ENCODE data around the gene RIPOR1. TPM values are rescaled to one million over a fixed set of nuclear protein-coding genes. Genes with fewer than 3 reads are reported as not detected.

Gene RIPOR1
- polyA plus RNA-seq, 1 donor (not counting 4 experiments of a cell fraction or from before 2014, with no cell fraction given) = 5.3 TPM

GRCh38 chr16:67521095-67521804 lies 7.4 kb upstream of the RIPOR1 start:
- Histone ChIP-seq H3K9me1 (ENCODE audit: control insufficient read depth, extremely low read depth, insufficient read depth, low read length) (peaks cover 5% of the 10 kb centered on the region), H3K27ac (ENCODE audit: control insufficient read depth, insufficient read depth, low read length) (peak overlapping the region; percentile 96), H2AFZ (ENCODE audit: control insufficient read depth, low read length) (peak overlapping the region; percentile 99), H3K27me3 (ENCODE audit: control insufficient read depth, extremely low read depth, insufficient read depth, low read length) (no peaks in the 10 kb centered on the region), H3K9me3 (ENCODE audit: control insufficient read depth, low read depth, low read length) (no peaks in the 10 kb centered on the region), H3K4me1 (ENCODE audit: control insufficient read depth, extremely low read depth, insufficient read depth, low read length) (peaks cover 30% of the 10 kb centered on the region), H3K79me2 (ENCODE audit: control insufficient read depth, insufficient read depth, low read length) (no peaks in the 10 kb centered on the region), H3K36me3 (ENCODE audit: control insufficient read depth in 2 of 2, extremely low read depth in 1 of 2, insufficient read depth in 2 of 2, low read length in 2 of 2) (no peaks in the 10 kb centered on the region), H3K4me3 (ENCODE audit: control insufficient read depth in 2 of 3, extremely low read depth in 1 of 3, insufficient read depth in 2 of 3, low read depth in 1 of 3, low read length in 3 of 3) (peak overlapping the region; percentile 37 to 85 (median 73)), H3K4me2 (ENCODE audit: control insufficient read depth, extremely low read depth, insufficient read depth, low read depth, low read length) (peak overlapping the region; percentile 99), H3K9ac (ENCODE audit: control insufficient read depth, extremely low read depth, insufficient read depth, low read length) (peak overlapping the region; percentile 87), H4K20me1 (ENCODE audit: control insufficient read depth, extremely low read depth, insufficient read depth, low read length) (no peaks in the 10 kb centered on the region)
- DNase-seq (ENCODE audit: low read depth, low spot score) (peak; percentile 86), FAIRE-seq (peak; percentile 74)
- TF ChIP-seq, protein P1, sequence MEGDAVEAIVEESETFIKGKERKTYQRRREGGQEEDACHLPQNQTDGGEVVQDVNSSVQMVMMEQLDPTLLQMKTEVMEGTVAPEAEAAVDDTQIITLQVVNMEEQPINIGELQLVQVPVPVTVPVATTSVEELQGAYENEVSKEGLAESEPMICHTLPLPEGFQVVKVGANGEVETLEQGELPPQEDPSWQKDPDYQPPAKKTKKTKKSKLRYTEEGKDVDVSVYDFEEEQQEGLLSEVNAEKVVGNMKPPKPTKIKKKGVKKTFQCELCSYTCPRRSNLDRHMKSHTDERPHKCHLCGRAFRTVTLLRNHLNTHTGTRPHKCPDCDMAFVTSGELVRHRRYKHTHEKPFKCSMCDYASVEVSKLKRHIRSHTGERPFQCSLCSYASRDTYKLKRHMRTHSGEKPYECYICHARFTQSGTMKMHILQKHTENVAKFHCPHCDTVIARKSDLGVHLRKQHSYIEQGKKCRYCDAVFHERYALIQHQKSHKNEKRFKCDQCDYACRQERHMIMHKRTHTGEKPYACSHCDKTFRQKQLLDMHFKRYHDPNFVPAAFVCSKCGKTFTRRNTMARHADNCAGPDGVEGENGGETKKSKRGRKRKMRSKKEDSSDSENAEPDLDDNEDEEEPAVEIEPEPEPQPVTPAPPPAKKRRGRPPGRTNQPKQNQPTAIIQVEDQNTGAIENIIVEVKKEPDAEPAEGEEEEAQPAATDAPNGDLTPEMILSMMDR (optimal IDR thresholded peaks at IDR 0.05 in 1 of 3, IDR thresholded peaks at IDR 0.05 in 1 of 3, conservative IDR thresholded peaks at IDR 0.05 in 1 of 3; ENCODE audit: extremely low read depth in 1 of 3, insufficient read depth in 2 of 3, low read length in 3 of 3) = peak; percentile 97 to 99 (median 99)
- no peak for TF ChIP-seq EZH2 (IDR thresholded peaks at IDR 0.05; ENCODE audit: low read length)
- dilution Hi-C loops (cut with MboI; ENCODE audit: extremely low pct_ligation_motif_present, low sequenced_read_pairs) = no loop called here

- DNase-seq (ENCODE audit: low read depth, low spot score) (no peak), FAIRE-seq (no peak)
- Histone ChIP-seq H3K9ac (ENCODE audit: control insufficient read depth, extremely low read depth, insufficient read depth, low read length) (no peak overlapping the region), H2AFZ (ENCODE audit: control insufficient read depth, low read length) (no peak overlapping the region), H3K9me3 (ENCODE audit: control insufficient read depth, low read depth, low read length) (no peaks in the 10 kb centered on the region), H3K27me3 (ENCODE audit: control insufficient read depth, extremely low read depth, insufficient read depth, low read length) (no peaks in the 10 kb centered on the region), H3K27ac (ENCODE audit: control insufficient read depth, insufficient read depth, low read length) (no peak overlapping the region), H3K4me1 (ENCODE audit: control insufficient read depth, extremely low read depth, insufficient read depth, low read length) (peaks cover 54% of the 10 kb centered on the region), H3K4me3 (ENCODE audit: control insufficient read depth in 2 of 3, extremely low read depth in 1 of 3, insufficient read depth in 2 of 3, low read depth in 1 of 3, low read length in 3 of 3) (no peak overlapping the region), H3K79me2 (ENCODE audit: control insufficient read depth, insufficient read depth, low read length) (peaks cover 4% of the 10 kb centered on the region), H3K4me2 (ENCODE audit: control insufficient read depth, extremely low read depth, insufficient read depth, low read depth, low read length) (peak overlapping the region; percentile 19), H4K20me1 (ENCODE audit: control insufficient read depth, extremely low read depth, insufficient read depth, low read length) (no peaks in the 10 kb centered on the region), H3K9me1 (ENCODE audit: control insufficient read depth, extremely low read depth, insufficient read depth, low read length) (peaks cover 5% of the 10 kb centered on the region), H3K36me3 (ENCODE audit: control insufficient read depth in 2 of 2, extremely low read depth in 1 of 2, insufficient read depth in 2 of 2, low read length in 2 of 2) (no peaks in the 10 kb centered on the region)
- dilution Hi-C loops (cut with MboI; ENCODE audit: extremely low pct_ligation_motif_present, low sequenced_read_pairs) = no loop called here
- TF ChIP-seq, protein P1 (optimal IDR thresholded peaks at IDR 0.05 in 1 of 3, IDR thresholded peaks at IDR 0.05 in 1 of 3, conservative IDR thresholded peaks at IDR 0.05 in 1 of 3; ENCODE audit: extremely low read depth in 1 of 3, insufficient read depth in 2 of 3, low read length in 3 of 3) = no peak
- no peak for TF ChIP-seq EZH2 (IDR thresholded peaks at IDR 0.05; ENCODE audit: low read length)
These were observed 3.3 kb upstream of the RIPOR1 start for GRCh38 chr16:67525176-67525860.
